ENCODE results near the gene SLC4A5.

Gene SLC4A5

DNA sequence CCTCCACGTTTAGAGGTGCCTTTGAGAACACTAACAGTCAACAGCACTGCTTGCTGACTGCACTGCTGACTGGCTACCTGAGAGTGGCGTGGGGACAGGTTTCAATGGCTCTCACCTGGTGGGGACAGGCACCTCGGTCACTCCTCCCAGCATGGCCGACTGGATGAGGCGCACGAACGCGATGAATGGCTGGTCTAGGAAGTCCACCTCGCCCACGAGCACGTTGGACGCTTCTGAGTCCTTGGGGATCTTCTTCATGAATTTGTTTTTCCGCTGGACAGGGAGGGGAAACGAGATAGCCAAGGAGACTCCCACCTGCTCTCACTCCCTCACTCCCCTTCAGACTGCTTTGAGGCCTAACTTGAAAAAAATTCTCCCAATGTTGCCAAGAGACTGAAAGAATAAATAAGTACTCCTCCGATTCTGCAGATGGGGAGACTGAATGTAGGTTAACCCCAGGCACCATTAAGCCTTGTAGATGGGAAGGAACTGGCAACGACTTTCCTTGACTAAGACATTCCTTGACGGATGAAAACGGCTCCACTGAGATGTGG is 87.5 kb downstream of the SLC4A5 start:
- no peak for TF ChIP-seq FOXP2 (optimal IDR thresholded peaks at IDR 0.05; ENCODE audit: borderline replicate concordance, extremely low read depth, extremely low read length, insufficient read depth)
- TF ChIP-seq SIN3A (IDR thresholded peaks at IDR 0.05; ENCODE audit: borderline replicate concordance, insufficient read depth, low read length): no peak
- no peak for TF ChIP-seq POLR2AphosphoS5 (IDR thresholded peaks at IDR 0.05; ENCODE audit: low read depth, low read length)
- TF ChIP-seq TAF1 (IDR thresholded peaks at IDR 0.05; ENCODE audit: borderline replicate concordance, insufficient read depth, low read length): no peak
- TF ChIP-seq, protein P1, sequence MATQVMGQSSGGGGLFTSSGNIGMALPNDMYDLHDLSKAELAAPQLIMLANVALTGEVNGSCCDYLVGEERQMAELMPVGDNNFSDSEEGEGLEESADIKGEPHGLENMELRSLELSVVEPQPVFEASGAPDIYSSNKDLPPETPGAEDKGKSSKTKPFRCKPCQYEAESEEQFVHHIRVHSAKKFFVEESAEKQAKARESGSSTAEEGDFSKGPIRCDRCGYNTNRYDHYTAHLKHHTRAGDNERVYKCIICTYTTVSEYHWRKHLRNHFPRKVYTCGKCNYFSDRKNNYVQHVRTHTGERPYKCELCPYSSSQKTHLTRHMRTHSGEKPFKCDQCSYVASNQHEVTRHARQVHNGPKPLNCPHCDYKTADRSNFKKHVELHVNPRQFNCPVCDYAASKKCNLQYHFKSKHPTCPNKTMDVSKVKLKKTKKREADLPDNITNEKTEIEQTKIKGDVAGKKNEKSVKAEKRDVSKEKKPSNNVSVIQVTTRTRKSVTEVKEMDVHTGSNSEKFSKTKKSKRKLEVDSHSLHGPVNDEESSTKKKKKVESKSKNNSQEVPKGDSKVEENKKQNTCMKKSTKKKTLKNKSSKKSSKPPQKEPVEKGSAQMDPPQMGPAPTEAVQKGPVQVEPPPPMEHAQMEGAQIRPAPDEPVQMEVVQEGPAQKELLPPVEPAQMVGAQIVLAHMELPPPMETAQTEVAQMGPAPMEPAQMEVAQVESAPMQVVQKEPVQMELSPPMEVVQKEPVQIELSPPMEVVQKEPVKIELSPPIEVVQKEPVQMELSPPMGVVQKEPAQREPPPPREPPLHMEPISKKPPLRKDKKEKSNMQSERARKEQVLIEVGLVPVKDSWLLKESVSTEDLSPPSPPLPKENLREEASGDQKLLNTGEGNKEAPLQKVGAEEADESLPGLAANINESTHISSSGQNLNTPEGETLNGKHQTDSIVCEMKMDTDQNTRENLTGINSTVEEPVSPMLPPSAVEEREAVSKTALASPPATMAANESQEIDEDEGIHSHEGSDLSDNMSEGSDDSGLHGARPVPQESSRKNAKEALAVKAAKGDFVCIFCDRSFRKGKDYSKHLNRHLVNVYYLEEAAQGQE (IDR thresholded peaks at IDR 0.05; ENCODE audit: insufficient read depth in 1 of 2, low read depth in 2 of 2, low read length in 2 of 2): no peak

DNA sequence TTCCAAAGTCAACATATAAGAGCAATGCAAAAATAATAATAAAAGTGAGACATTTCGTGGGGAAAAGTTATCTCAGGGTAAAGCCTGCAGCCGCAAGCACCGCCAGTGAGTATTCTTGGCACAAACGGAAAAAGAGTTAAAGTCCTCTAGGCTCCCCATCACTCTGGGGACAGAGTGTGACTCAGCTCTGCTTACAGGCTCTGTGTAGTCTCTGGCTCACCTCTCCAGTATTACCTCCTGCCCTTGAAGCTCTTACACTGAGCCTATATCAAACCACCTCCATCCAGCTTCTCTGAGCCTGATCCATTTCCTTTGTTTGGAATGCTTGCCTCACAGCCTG is 89.3 kb downstream of the SLC4A5 start:
- TF ChIP-seq, protein P1 (IDR thresholded peaks at IDR 0.05; ENCODE audit: insufficient read depth in 1 of 2, low read depth in 2 of 2, low read length in 2 of 2): no peak
- TF ChIP-seq FOXP2 (optimal IDR thresholded peaks at IDR 0.05; ENCODE audit: borderline replicate concordance, extremely low read depth, extremely low read length, insufficient read depth): no peak
- no peak for TF ChIP-seq SIN3A (IDR thresholded peaks at IDR 0.05; ENCODE audit: borderline replicate concordance, insufficient read depth, low read length)

DNA sequence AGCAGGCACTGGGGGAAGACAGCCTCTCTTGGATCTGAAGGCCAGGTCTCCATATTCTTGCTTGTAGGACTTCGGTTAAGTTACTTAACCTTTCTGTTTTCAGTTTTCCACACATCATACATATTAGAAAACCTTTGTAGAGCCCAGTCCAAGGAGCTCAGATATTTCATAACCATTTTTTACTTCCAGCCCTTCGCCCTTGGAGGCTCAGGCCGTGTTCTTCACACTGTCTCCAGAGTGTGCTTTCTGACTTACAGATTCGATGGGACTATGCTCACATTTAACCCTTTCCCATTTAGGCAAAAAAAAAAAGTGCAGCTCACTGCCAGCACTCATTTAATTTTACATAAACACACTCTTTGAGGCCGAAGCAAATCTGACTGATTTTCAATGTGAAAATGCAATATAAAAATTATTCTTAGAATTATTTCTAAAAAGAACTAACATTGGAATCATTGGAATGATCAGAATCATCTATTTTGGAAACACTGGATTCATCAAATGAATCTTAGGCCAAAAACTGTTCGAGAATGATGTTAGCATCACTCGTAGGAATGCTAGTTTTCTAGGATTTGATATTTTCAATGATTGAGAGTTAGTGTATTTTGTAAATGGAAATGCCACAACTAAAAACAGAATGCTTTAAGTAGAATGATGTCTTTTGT is 89.8 kb downstream of the SLC4A5 start:
- TF ChIP-seq, protein P1 (IDR thresholded peaks at IDR 0.05; ENCODE audit: insufficient read depth in 1 of 2, low read depth in 2 of 2, low read length in 2 of 2): no peak
- TF ChIP-seq TAF1 (IDR thresholded peaks at IDR 0.05; ENCODE audit: borderline replicate concordance, insufficient read depth, low read length) (no peak), SIN3A (IDR thresholded peaks at IDR 0.05; ENCODE audit: borderline replicate concordance, insufficient read depth, low read length) (no peak), POLR2AphosphoS5 (IDR thresholded peaks at IDR 0.05; ENCODE audit: low read depth, low read length) (no peak), FOXP2 (optimal IDR thresholded peaks at IDR 0.05; ENCODE audit: borderline replicate concordance, extremely low read depth, extremely low read length, insufficient read depth) (no peak)

DNA sequence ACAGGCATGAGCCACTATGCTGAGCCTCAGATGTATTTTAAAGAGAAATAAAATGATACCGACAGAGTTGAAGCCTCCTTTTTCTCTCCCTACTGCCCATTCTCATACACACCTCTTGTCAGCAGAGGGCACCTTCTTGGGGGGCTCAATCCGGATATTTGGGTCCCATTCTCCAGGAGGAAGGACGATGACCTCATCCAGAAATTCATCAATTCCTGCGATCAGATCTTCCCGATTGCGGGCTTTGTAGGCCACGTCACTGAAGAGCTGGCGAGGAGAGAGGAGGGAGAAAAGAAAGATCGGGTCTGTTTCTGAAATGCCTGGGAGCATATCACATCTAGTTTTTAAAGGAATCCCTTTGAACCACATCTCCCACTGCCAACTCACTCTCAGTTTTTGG is 90.4 kb downstream of the SLC4A5 start:
- TF ChIP-seq, protein P1 (IDR thresholded peaks at IDR 0.05; ENCODE audit: insufficient read depth in 1 of 2, low read depth in 2 of 2, low read length in 2 of 2): no peak
- no peak for TF ChIP-seq SIN3A (IDR thresholded peaks at IDR 0.05; ENCODE audit: borderline replicate concordance, insufficient read depth, low read length)
- no peak for TF ChIP-seq TAF1 (IDR thresholded peaks at IDR 0.05; ENCODE audit: borderline replicate concordance, insufficient read depth, low read length)
- no peak for TF ChIP-seq FOXP2 (optimal IDR thresholded peaks at IDR 0.05; ENCODE audit: borderline replicate concordance, extremely low read depth, extremely low read length, insufficient read depth)
- no peak for TF ChIP-seq POLR2AphosphoS5 (IDR thresholded peaks at IDR 0.05; ENCODE audit: low read depth, low read length)
